ENCODE data around the gene NAB2.

NAB2 gene

GRCh38 chr12:57133916-57134315 lies 45.0 kb downstream of the NAB2 start:
- TF ChIP-seq POLR2AphosphoS5 (IDR thresholded peaks at IDR 0.05; ENCODE audit: low read depth, low read length) (no peak), FOXP2 (optimal IDR thresholded peaks at IDR 0.05; ENCODE audit: borderline replicate concordance, extremely low read depth, extremely low read length, insufficient read depth) (no peak)

GRCh38 chr12:57134949-57135348 lies 46.0 kb downstream of the NAB2 start:
- TF ChIP-seq REST (IDR thresholded peaks at IDR 0.05; ENCODE audit: insufficient read depth in 1 of 2, low read depth in 2 of 2, low read length in 2 of 2) (no peak), SIN3A (IDR thresholded peaks at IDR 0.05; ENCODE audit: borderline replicate concordance, insufficient read depth, low read length) (no peak), POLR2AphosphoS5 (IDR thresholded peaks at IDR 0.05; ENCODE audit: low read depth, low read length) (no peak), FOXP2 (optimal IDR thresholded peaks at IDR 0.05; ENCODE audit: borderline replicate concordance, extremely low read depth, extremely low read length, insufficient read depth) (no peak), TAF1 (IDR thresholded peaks at IDR 0.05; ENCODE audit: borderline replicate concordance, insufficient read depth, low read length) (no peak)

GRCh38 chr12:57135527-57136326 lies 46.8 kb downstream of the NAB2 start:
- TF ChIP-seq FOXP2 (optimal IDR thresholded peaks at IDR 0.05; ENCODE audit: borderline replicate concordance, extremely low read depth, extremely low read length, insufficient read depth) (peak; percentile 57), TAF1 (IDR thresholded peaks at IDR 0.05; ENCODE audit: borderline replicate concordance, insufficient read depth, low read length) (no peak)

GRCh38 chr12:57138526-57139272 lies 49.8 kb downstream of the NAB2 start:
- TF ChIP-seq POLR2AphosphoS5 (IDR thresholded peaks at IDR 0.05; ENCODE audit: low read depth, low read length) (no peak), FOXP2 (optimal IDR thresholded peaks at IDR 0.05; ENCODE audit: borderline replicate concordance, extremely low read depth, extremely low read length, insufficient read depth) (no peak), TAF1 (IDR thresholded peaks at IDR 0.05; ENCODE audit: borderline replicate concordance, insufficient read depth, low read length) (no peak), REST (IDR thresholded peaks at IDR 0.05; ENCODE audit: insufficient read depth in 1 of 2, low read depth in 2 of 2, low read length in 2 of 2) (no peak), SIN3A (IDR thresholded peaks at IDR 0.05; ENCODE audit: borderline replicate concordance, insufficient read depth, low read length) (no peak)

GRCh38 chr12:57139796-57140649 lies 51.1 kb downstream of the NAB2 start:
- TF ChIP-seq POLR2AphosphoS5 (IDR thresholded peaks at IDR 0.05; ENCODE audit: low read depth, low read length) (no peak), REST (IDR thresholded peaks at IDR 0.05; ENCODE audit: insufficient read depth in 1 of 2, low read depth in 2 of 2, low read length in 2 of 2) (no peak), SIN3A (IDR thresholded peaks at IDR 0.05; ENCODE audit: borderline replicate concordance, insufficient read depth, low read length) (no peak)
